GM18502 (cell line): ENCODE measurements around the gene GADD45G.

ENCODE experiments used
- ATAC-seq: cut with Tn5 transposase; IDR thresholded peaks from one replicate; pipeline ENCODE4 v1.9.1; 2021; ENCODE audit warnings: mild to moderate bottlenecking; ENCODE audit not compliant: unreplicated experiment, poor library complexity

Gene GADD45G

GRCh38 chr9:89626741-89627265 is 22.0 kb downstream of the GADD45G start:
- ATAC-seq = no peak

GRCh38 chr9:89628601-89629000 is 23.8 kb downstream of the GADD45G start:
- ATAC-seq = no peak

- ATAC-seq = no peak
Observed at GRCh38 chr9:89629081-89629976, 24.5 kb downstream of the GADD45G start.

- ATAC-seq = no peak
Observed at GRCh38 chr9:89630508-89630907, 25.7 kb downstream of the GADD45G start.

- no peak for ATAC-seq
Observed at GRCh38 chr9:89631384-89631783, 26.6 kb downstream of the GADD45G start.

GRCh38 chr9:89632192-89632733 is 27.5 kb downstream of the GADD45G start:
- no peak for ATAC-seq

GRCh38 chr9:89632736-89633135 is 27.9 kb downstream of the GADD45G start:
- no peak for ATAC-seq

- ATAC-seq = no peak
Observed at GRCh38 chr9:89633404-89633803, 28.6 kb downstream of the GADD45G start.

GRCh38 chr9:89633920-89634319 is 29.1 kb downstream of the GADD45G start:
- no peak for ATAC-seq

GRCh38 chr9:89634995-89635742 is 30.4 kb downstream of the GADD45G start:
- no peak for ATAC-seq

GRCh38 chr9:89635816-89636215 is 31.0 kb downstream of the GADD45G start:
- no peak for ATAC-seq

- no peak for ATAC-seq
Observed at GRCh38 chr9:89637787-89638186, 33.0 kb downstream of the GADD45G start.

- ATAC-seq = no peak
Observed at GRCh38 chr9:89638359-89638758, 33.5 kb downstream of the GADD45G start.

GRCh38 chr9:89638893-89639292 is 34.1 kb downstream of the GADD45G start:
- no peak for ATAC-seq

- ATAC-seq = no peak
Observed at GRCh38 chr9:89639367-89639795, 34.6 kb downstream of the GADD45G start.

GRCh38 chr9:89639961-89640360 is 35.1 kb downstream of the GADD45G start:
- ATAC-seq = no peak

- no peak for ATAC-seq
Observed at GRCh38 chr9:89640361-89640760, 35.5 kb downstream of the GADD45G start.

- no peak for ATAC-seq
Observed at GRCh38 chr9:89640801-89641200, 36.0 kb downstream of the GADD45G start.

GRCh38 chr9:89641980-89642379 is 37.2 kb downstream of the GADD45G start:
- ATAC-seq = no peak

- no peak for ATAC-seq
Observed at GRCh38 chr9:89642789-89643188, 38.0 kb downstream of the GADD45G start.
